GM19372 (cell line): Measurements from ENCODE around the gene NABP1.

Experiments used
- ATAC-seq: cut with Tn5 transposase; IDR thresholded peaks from one replicate; pipeline ENCODE4 v1.9.1; 2021; ENCODE audit warnings: mild to moderate bottlenecking, low read depth, moderate library complexity; ENCODE audit not compliant: unreplicated experiment

NABP1 gene

GRCh38 chr2:191703079-191703725 lies 25.3 kb downstream of the NABP1 start:
- no peak for ATAC-seq

DNA sequence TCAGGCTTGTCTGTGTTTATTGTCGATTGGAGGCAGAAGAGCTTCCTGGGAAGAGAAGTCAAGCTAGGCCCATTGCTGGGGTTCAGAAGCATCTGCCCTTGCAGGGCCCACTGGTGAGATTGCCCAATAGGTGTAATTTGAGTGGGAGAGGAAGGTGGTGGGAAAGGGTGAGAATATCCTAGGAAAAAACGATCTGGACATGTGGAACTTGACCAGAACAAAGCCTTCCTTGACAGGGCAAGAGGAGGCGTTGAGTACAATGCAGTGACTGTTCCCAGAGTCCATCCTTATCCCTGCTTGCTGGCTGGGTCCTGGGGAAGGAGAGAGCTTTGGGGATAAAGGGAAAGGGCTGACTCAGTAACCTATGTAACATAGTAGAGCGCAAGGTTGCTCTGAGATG lies 27.1 kb downstream of the NABP1 start:
- ATAC-seq = no peak

GRCh38 chr2:191705701-191706100 lies 27.8 kb downstream of the NABP1 start:
- ATAC-seq = no peak

DNA sequence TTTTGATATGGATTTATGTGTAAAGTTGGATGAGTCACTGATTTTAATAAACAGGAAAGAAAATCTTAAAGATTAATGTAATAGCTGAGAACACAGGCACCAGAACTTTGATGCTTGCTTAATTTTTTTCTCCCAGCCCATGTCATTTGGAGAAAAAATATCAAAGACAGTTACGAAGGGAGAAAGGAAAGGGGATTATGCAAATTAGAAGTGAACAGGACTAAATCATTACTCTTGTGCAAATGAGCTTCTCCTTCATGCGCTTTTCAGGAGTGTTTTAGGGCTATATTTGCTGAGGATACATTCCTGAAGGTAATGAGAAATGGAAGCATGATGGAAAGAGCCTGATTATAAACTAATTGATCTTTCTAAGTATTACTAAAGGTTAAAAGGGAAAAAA lies 28.9 kb downstream of the NABP1 start:
- no peak for ATAC-seq

GRCh38 chr2:191707542-191707941 lies 29.6 kb downstream of the NABP1 start:
- no peak for ATAC-seq

DNA sequence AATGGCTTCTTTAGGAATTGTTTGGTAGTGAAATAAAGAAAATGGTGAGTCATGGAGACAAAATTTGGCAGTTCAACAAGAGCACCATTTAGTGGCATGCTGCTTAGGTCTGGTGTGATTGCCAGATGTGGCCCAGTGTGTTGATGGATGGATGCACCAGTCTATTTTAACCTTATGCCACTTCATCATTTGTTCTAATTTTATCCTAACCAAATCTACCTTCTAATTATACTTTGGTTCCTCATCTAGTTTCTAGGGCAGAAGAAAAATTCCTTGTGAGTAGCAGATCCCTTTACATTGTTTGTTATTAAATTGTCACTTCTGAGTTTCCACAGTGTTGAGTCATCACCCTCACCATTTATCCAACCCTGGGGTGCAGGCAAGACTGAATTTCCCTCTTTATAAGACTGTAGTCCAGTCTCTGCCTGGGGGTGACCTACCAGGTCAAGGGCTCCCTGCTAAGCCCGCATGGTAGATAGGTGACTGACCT lies 32.5 kb downstream of the NABP1 start:
- no peak for ATAC-seq

- no peak for ATAC-seq
Observed at GRCh38 chr2:191711621-191712020, 33.7 kb downstream of the NABP1 start.

- no peak for ATAC-seq
Observed at GRCh38 chr2:191713837-191714236, 35.9 kb downstream of the NABP1 start.

- no peak for ATAC-seq
Observed at GRCh38 chr2:191714925-191715324, 37.0 kb downstream of the NABP1 start.

- no peak for ATAC-seq
Observed at GRCh38 chr2:191715471-191715870, 37.5 kb downstream of the NABP1 start.

- no peak for ATAC-seq
Observed at GRCh38 chr2:191719261-191719660, 41.3 kb downstream of the NABP1 start.

DNA sequence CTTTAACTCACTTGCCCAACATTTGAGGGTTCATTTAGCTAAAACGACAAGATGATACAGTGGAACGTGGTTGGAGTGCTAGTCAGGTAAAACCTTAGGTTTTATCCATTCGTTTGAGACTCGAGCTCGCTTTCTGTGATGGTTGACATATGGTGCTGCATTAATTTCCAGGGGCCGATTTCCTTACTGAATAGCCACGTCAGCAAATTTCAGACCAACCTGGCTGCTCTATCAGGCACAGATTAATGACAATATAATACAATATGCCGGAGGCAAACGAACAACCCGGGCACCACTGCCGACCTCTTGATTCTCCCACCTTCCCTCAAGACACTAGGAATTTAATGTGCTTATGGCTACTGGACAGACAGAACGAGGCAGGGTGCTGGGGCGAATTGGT lies 42.0 kb downstream of the NABP1 start:
- ATAC-seq = no peak

GRCh38 chr2:191721331-191721730 lies 43.4 kb downstream of the NABP1 start:
- no peak for ATAC-seq

DNA sequence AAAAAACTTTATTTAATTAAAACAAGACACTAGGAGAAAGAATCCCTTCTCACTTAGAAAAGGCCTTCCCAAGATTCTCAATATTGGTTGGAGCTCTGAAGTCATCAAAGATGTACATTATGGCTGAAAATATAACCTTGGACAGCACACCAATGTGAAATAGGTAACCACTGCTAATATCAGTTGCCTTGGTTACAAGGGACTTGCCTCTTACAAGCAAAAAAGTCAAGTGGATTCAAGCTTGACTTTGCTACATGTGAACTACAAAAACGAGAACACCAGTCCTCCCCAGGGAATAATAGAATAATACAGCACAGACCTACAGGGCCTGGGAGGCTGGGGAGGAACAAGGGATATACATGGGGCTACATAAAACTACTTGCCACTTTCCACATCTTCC lies 46.1 kb downstream of the NABP1 start:
- ATAC-seq = no peak

DNA sequence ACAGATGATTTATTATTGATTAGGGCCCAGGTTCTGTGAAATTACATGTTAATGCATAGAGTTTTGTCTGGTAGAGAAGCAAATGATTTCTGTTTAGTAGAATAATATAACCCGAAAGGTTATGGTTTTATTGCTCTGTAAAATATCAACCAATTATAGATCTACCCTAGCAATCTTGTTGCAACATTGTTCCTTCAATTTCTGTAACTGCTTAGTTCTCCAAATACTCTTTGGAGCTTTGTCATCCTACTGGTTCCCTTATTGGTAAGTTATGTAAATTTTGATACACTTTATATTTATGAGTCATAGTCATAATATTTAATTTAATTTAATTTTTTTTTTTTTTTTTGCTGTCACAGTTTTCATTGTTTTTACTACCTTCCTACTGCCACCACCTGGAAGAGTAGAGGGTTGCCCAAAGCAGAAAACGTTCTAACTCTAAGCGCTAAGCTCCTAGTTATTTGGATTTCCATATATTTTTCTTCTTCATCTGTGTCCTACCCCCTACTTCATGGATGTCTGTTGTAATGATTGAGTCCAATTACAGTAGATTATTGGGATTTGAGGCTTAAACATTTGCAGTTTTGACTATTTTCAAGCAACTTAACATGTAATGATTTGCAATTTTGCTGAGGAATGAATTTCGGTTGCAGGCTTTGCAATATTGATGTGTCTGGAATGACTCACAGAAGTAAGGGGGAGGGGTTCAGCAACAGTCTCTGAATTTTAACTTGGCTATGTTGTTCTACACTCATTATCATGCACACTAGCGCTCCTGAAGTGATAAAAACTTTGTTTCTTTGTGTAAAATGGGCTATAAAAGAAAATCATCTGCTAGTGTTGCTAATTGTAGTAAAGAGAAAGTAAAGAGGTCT lies 51.1 kb downstream of the NABP1 start:
- no peak for ATAC-seq

DNA sequence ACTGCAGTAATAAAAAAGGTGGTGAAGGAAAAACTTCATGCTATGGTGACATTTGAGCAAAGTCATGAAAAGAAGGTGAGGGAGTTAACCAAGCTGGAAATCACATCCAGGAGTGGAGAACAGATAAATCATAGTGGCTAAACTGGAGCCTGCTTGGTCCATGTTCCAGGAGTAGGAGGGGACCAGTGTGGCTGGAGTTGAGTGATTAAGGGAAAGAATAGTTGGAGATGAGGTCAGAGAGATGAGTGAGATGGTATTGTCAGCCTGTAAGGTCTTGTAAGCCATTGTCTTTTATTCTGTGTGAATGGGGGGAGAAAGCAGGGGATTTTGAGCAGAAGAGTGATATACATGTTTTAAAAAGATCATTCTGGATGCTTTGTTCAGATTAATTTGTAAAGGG lies 52.3 kb downstream of the NABP1 start:
- no peak for ATAC-seq
